ENCODE data around the gene NLRP1. TPM values are rescaled to one million over a fixed set of nuclear protein-coding genes. Genes with fewer than 3 reads are reported as not detected.

Gene NLRP1
- total and polyA plus RNA-seq, 9 of the 15 experiments (the other 6 are each of a cell fraction or from before 2014, with no cell fraction given): 4.0 to 69.4 (median 27.7) TPM

GRCh38 chr17:5583426-5584382, 605 bp downstream of the NLRP1 start:
- ATAC-seq: no peak
- Histone ChIP-seq H3K79me2 (ENCODE audit: control insufficient read depth, insufficient read depth, low read length) (peaks cover 10% of the 10 kb centered on the region; the same call in 2 of the 3 replicates), H3K36me3 (ENCODE audit: control insufficient read depth, insufficient read depth, low read length) (peaks cover 70% of the 10 kb centered on the region; the same call in 2 of the 3 replicates), H3K27me3 (ENCODE audit: control insufficient read depth in 2 of 2, insufficient read depth in 2 of 2, low read length in 2 of 2) (no peaks in the 10 kb centered on the region), H3K9me3 (replicated peaks; ENCODE audit: control insufficient read depth, insufficient read depth, low read depth, low read length) (no peaks in the 10 kb centered on the region), H3K9ac (ENCODE audit: insufficient read depth in 1 of 2, low read depth in 2 of 2, low read length in 2 of 2) (no peak overlapping the region), H3K27ac (ENCODE audit: extremely low read depth, low read depth, low read length) (no peak overlapping the region), H3K9me1 (ENCODE audit: control insufficient read depth, insufficient read depth, low read length) (no peaks in the 10 kb centered on the region), H3K4me3 (no peak overlapping the region), H2AFZ (ENCODE audit: low read depth, low read length) (no peak overlapping the region), H4K20me1 (replicated peaks; ENCODE audit: control insufficient read depth, insufficient read depth, low read length) (peaks cover 6% of the 10 kb centered on the region), H3K4me1 (replicated peaks in 1 of 2; ENCODE audit: control insufficient read depth in 2 of 2, insufficient read depth in 2 of 2, low read length in 2 of 2) (no peaks in the 10 kb centered on the region), H3K4me2 (ENCODE audit: insufficient read depth, low read length) (no peak overlapping the region)
- CTCF ChIA-PET (ENCODE audit: low intra/inter-chr PET ratio): no interaction called here
- TF ChIP-seq, protein P1, sequence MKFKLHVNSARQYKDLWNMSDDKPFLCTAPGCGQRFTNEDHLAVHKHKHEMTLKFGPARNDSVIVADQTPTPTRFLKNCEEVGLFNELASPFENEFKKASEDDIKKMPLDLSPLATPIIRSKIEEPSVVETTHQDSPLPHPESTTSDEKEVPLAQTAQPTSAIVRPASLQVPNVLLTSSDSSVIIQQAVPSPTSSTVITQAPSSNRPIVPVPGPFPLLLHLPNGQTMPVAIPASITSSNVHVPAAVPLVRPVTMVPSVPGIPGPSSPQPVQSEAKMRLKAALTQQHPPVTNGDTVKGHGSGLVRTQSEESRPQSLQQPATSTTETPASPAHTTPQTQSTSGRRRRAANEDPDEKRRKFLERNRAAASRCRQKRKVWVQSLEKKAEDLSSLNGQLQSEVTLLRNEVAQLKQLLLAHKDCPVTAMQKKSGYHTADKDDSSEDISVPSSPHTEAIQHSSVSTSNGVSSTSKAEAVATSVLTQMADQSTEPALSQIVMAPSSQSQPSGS (CRISPR knock-in tag; IDR thresholded peaks at IDR 0.05): no peak
- TF ChIP-seq POLR2G (IDR thresholded peaks at IDR 0.05; ENCODE audit: low read depth, low read length): peak; percentile 38
- peak in 2 of 4 experiments; percentile 5 to 8 for DNase-seq (ENCODE audit: extremely low read depth in 1 of 4, low spot score in 3 of 4)
- intact Hi-C loops (cut with micrococcal nuclease): no loop called here
- POLR2A ChIA-PET: interaction anchor here (0.7 kb wide), 1 partner anchor 26 kb away, joined by 3 read pairs; no protein-coding TSS in a partner anchor
- in situ Hi-C loops (cut with MboI): no loop called here
- no peak for FAIRE-seq
- WGBS (ENCODE audit: insufficient coverage, low coverage, missing lambda C conversion rate): 96% methylated on average over 12 of the region's 21 CpGs
- no TSS peak for BruUV-seq (replicated peaks)

Measured in K562 (cell line).